Mononuclear cell (primary cell): ENCODE measurements around the gene ADARB2. TPM values are rescaled to one million over a fixed set of nuclear protein-coding genes. Genes with fewer than 3 reads are reported as not detected.
"Not testable (repeated sequence)": the region's sequence is repeated elsewhere in the genome, so short reads cannot be mapped to it uniquely, and the experiment has no call there.

Experiments
- H3K27me3 ChIP-seq: 2 replicates; pipeline ENCODE4 v1.6.0; 2011; ENCODE audit warnings: low read length, control low read depth; ENCODE audit not compliant: insufficient read depth
- H3K4me1 ChIP-seq: 2 replicates; pipeline ENCODE4 v1.5.1; 2011; ENCODE audit warnings: mild to moderate bottlenecking, low read length, control low read depth; ENCODE audit not compliant: insufficient read depth
- H3K4me3 ChIP-seq: 2 replicates; pipeline ENCODE4 v1.5.1; 2011; ENCODE audit warnings: mild to moderate bottlenecking, low read length, moderate library complexity
- H3K9me3 ChIP-seq: 2 replicates; pipeline ENCODE4 v1.5.1; 2011; ENCODE audit warnings: low read depth, mild to moderate bottlenecking, control low read depth, low read length
- total RNA-seq: library from RNA; depleted of rRNA; stranded (reverse); fragments of >200 nt; gene quantifications from one replicate; pipeline ENCODE4 v1.2.3, GENCODE V29; 2012

Gene ADARB2
- total RNA-seq, 1 donor, result under 0.01 TPM

- Histone ChIP-seq H3K4me1 (no peaks in the 10 kb centered on the region), H3K9me3 (no peaks in the 10 kb centered on the region), H3K4me3 (no peak overlapping the region), H3K27me3 (no peaks in the 10 kb centered on the region)
Observed at GRCh38 chr10:1550291-1550595, 187.1 kb downstream of the ADARB2 start.

GRCh38 chr10:1549591-1550290 is 187.6 kb downstream of the ADARB2 start:
- Histone ChIP-seq H3K27me3 (no peaks in the 10 kb centered on the region), H3K4me3 (no peak overlapping the region), H3K9me3 (no peaks in the 10 kb centered on the region), H3K4me1 (no peaks in the 10 kb centered on the region)

GRCh38 chr10:1548596-1548995 is 188.7 kb downstream of the ADARB2 start:
- H3K4me3 ChIP-seq, result no peak overlapping the region
- H3K9me3 ChIP-seq, result no peaks in the 10 kb centered on the region
- no peaks in the 10 kb centered on the region for H3K27me3 ChIP-seq
- no peaks in the 10 kb centered on the region for H3K4me1 ChIP-seq

GRCh38 chr10:1548146-1548545 is 189.2 kb downstream of the ADARB2 start:
- Histone ChIP-seq H3K27me3 (no peaks in the 10 kb centered on the region), H3K9me3 (no peaks in the 10 kb centered on the region), H3K4me1 (no peaks in the 10 kb centered on the region), H3K4me3 (no peak overlapping the region)

GRCh38 chr10:1546431-1547110 is 190.8 kb downstream of the ADARB2 start:
- Histone ChIP-seq H3K9me3 (no peaks in the 10 kb centered on the region), H3K4me1 (no peaks in the 10 kb centered on the region), H3K27me3 (no peaks in the 10 kb centered on the region), H3K4me3 (no peak overlapping the region)

- no peaks in the 10 kb centered on the region for H3K9me3 ChIP-seq
- no peak overlapping the region for H3K4me3 ChIP-seq
- no peaks in the 10 kb centered on the region for H3K27me3 ChIP-seq
- H3K4me1 ChIP-seq, result no peaks in the 10 kb centered on the region
Observed at GRCh38 chr10:1545524-1545923, 191.8 kb downstream of the ADARB2 start.

GRCh38 chr10:1544929-1545328 is 192.4 kb downstream of the ADARB2 start:
- H3K4me3 ChIP-seq, result no peak overlapping the region
- no peaks in the 10 kb centered on the region for H3K4me1 ChIP-seq
- H3K27me3 ChIP-seq, result no peaks in the 10 kb centered on the region
- no peaks in the 10 kb centered on the region for H3K9me3 ChIP-seq

GRCh38 chr10:1544209-1544673 is 193.1 kb downstream of the ADARB2 start:
- no peaks in the 10 kb centered on the region for H3K27me3 ChIP-seq
- H3K4me3 ChIP-seq, result no peak overlapping the region
- no peaks in the 10 kb centered on the region for H3K4me1 ChIP-seq
- H3K9me3 ChIP-seq, result no peaks in the 10 kb centered on the region

GRCh38 chr10:1543596-1543995 is 193.7 kb downstream of the ADARB2 start:
- Histone ChIP-seq H3K27me3 (no peaks in the 10 kb centered on the region), H3K9me3 (no peaks in the 10 kb centered on the region), H3K4me3 (no peak overlapping the region), H3K4me1 (no peaks in the 10 kb centered on the region)

GRCh38 chr10:1542941-1543340 is 194.4 kb downstream of the ADARB2 start:
- H3K4me3 ChIP-seq, result no peak overlapping the region
- no peaks in the 10 kb centered on the region for H3K9me3 ChIP-seq
- no peaks in the 10 kb centered on the region for H3K4me1 ChIP-seq
- no peaks in the 10 kb centered on the region for H3K27me3 ChIP-seq

GRCh38 chr10:1540144-1540543 is 197.2 kb downstream of the ADARB2 start:
- H3K4me1 ChIP-seq, result no peaks in the 10 kb centered on the region
- no peaks in the 10 kb centered on the region for H3K27me3 ChIP-seq
- no peak overlapping the region for H3K4me3 ChIP-seq

GRCh38 chr10:1539216-1539615 is 198.1 kb downstream of the ADARB2 start:
- H3K27me3 ChIP-seq, result no peaks in the 10 kb centered on the region
- H3K4me3 ChIP-seq, result no peak overlapping the region
- no peaks in the 10 kb centered on the region for H3K4me1 ChIP-seq
- no peaks in the 10 kb centered on the region for H3K9me3 ChIP-seq

More at GRCh38 chr10:1540144-1540543, 197.2 kb downstream of the ADARB2 start:
- no peaks in the 10 kb centered on the region for H3K9me3 ChIP-seq

GRCh38 chr10:1538531-1539061 is 198.7 kb downstream of the ADARB2 start:
- Histone ChIP-seq H3K4me1 (no peaks in the 10 kb centered on the region), H3K27me3 (no peaks in the 10 kb centered on the region), H3K4me3 (no peak overlapping the region), H3K9me3 (no peaks in the 10 kb centered on the region)

- Histone ChIP-seq H3K27me3 (no peaks in the 10 kb centered on the region), H3K4me1 (no peaks in the 10 kb centered on the region), H3K4me3 (no peak overlapping the region), H3K9me3 (no peaks in the 10 kb centered on the region)
Observed at GRCh38 chr10:1538121-1538520, 199.2 kb downstream of the ADARB2 start.

- H3K27me3 ChIP-seq, H3K4me3 ChIP-seq, H3K4me1 ChIP-seq, H3K9me3 ChIP-seq: not testable (repeated sequence)
Observed at GRCh38 chr10:1537449-1537848, 199.9 kb downstream of the ADARB2 start.

GRCh38 chr10:1536341-1536740 is 201.0 kb downstream of the ADARB2 start:
- no peaks in the 10 kb centered on the region for H3K4me1 ChIP-seq
- no peak overlapping the region for H3K4me3 ChIP-seq
- H3K9me3 ChIP-seq, result no peaks in the 10 kb centered on the region
- H3K27me3 ChIP-seq, result no peaks in the 10 kb centered on the region
